ENCODE data around the gene SYNE2. TPM values are rescaled to one million over a fixed set of nuclear protein-coding genes. Genes with fewer than 3 reads are reported as not detected.

SYNE2 gene
- total RNA-seq, 1 experiment from 2014 or later = 48.5 TPM

- H3K27me3 Mint-ChIP-seq (ENCODE audit: insufficient read depth, unreplicated experiment) = no peaks in the 10 kb centered on the region
- H3K4me3 Mint-ChIP-seq (ENCODE audit: unreplicated experiment) = no peak overlapping the region
- H3K9me3 Mint-ChIP-seq (ENCODE audit: unreplicated experiment) = no peaks in the 10 kb centered on the region
- H3K36me3 Mint-ChIP-seq (ENCODE audit: insufficient read depth, unreplicated experiment) = no peaks in the 10 kb centered on the region
- H3K4me1 ChIP-seq = no peaks in the 10 kb centered on the region
- H3K36me3 ChIP-seq (ENCODE audit: control insufficient read depth, insufficient read depth, low read length) = no peaks in the 10 kb centered on the region
- no peak for DNase-seq
- no TSS peak for BruUV-seq (replicated peaks)
- no peak overlapping the region for H3K27ac Mint-ChIP-seq (ENCODE audit: unreplicated experiment)
- H3K27me3 ChIP-seq (replicated peaks; ENCODE audit: control insufficient read depth, insufficient read depth, low read length) = no peaks in the 10 kb centered on the region
- TF ChIP-seq CTCF (IDR thresholded peaks at IDR 0.05; ENCODE audit: insufficient read depth in 1 of 2, low read depth in 1 of 2, low read length in 1 of 2, severe bottlenecking in 1 of 2, unreplicated experiment in 1 of 2) = no peak
- no peak overlapping the region for H3K4me3 ChIP-seq (ENCODE audit: low read depth, low read length)
- intact Hi-C loops (cut with micrococcal nuclease; ENCODE audit: unreplicated experiment) = no loop called here
- ChIA-PET POLR2A (no interaction called here), CTCF (interaction anchor here (0.6 kb wide), 1 partner anchor 133 kb away, joined by 3 read pairs; no protein-coding TSS in a partner anchor)
- H3K9me3 ChIP-seq = no peaks in the 10 kb centered on the region
- H3K4me1 Mint-ChIP-seq (ENCODE audit: low read depth, unreplicated experiment) = no peaks in the 10 kb centered on the region
These were observed 239.5 kb downstream of the SYNE2 start for GRCh38 chr14:64092338-64092737.

GRCh38 chr14:64092940-64093339 is 240.1 kb downstream of the SYNE2 start:
- DNase-seq = peak in 1 of 2 experiments; percentile 4
- no peaks in the 10 kb centered on the region for H3K36me3 ChIP-seq (ENCODE audit: control insufficient read depth, insufficient read depth, low read length)
- Mint-ChIP-seq H3K9me3 (ENCODE audit: unreplicated experiment) (no peaks in the 10 kb centered on the region), H3K27me3 (ENCODE audit: insufficient read depth, unreplicated experiment) (no peaks in the 10 kb centered on the region), H3K4me1 (ENCODE audit: low read depth, unreplicated experiment) (no peaks in the 10 kb centered on the region), H3K36me3 (ENCODE audit: insufficient read depth, unreplicated experiment) (no peaks in the 10 kb centered on the region), H3K4me3 (ENCODE audit: unreplicated experiment) (no peak overlapping the region), H3K27ac (ENCODE audit: unreplicated experiment) (no peak overlapping the region)
- POLR2A ChIA-PET = no interaction called here
- intact Hi-C loops (cut with micrococcal nuclease; ENCODE audit: unreplicated experiment) = no loop called here
- no peaks in the 10 kb centered on the region for H3K27me3 ChIP-seq (replicated peaks; ENCODE audit: control insufficient read depth, insufficient read depth, low read length)
- CTCF ChIA-PET = no interaction called here
- H3K4me1 ChIP-seq = no peaks in the 10 kb centered on the region
- BruUV-seq (replicated peaks) = no TSS peak
- no peaks in the 10 kb centered on the region for H3K9me3 ChIP-seq
- no peak overlapping the region for H3K4me3 ChIP-seq (ENCODE audit: low read depth, low read length)
- TF ChIP-seq CTCF (IDR thresholded peaks at IDR 0.05; ENCODE audit: insufficient read depth in 1 of 2, low read depth in 1 of 2, low read length in 1 of 2, severe bottlenecking in 1 of 2, unreplicated experiment in 1 of 2) = no peak

- no peak overlapping the region for H3K4me3 ChIP-seq (ENCODE audit: low read depth, low read length)
- Mint-ChIP-seq H3K27me3 (ENCODE audit: insufficient read depth, unreplicated experiment) (no peaks in the 10 kb centered on the region), H3K27ac (ENCODE audit: unreplicated experiment) (no peak overlapping the region), H3K36me3 (ENCODE audit: insufficient read depth, unreplicated experiment) (peaks cover 9% of the 10 kb centered on the region), H3K9me3 (ENCODE audit: unreplicated experiment) (no peaks in the 10 kb centered on the region), H3K4me1 (ENCODE audit: low read depth, unreplicated experiment) (no peaks in the 10 kb centered on the region), H3K4me3 (ENCODE audit: unreplicated experiment) (no peak overlapping the region)
- no peaks in the 10 kb centered on the region for H3K27me3 ChIP-seq (replicated peaks; ENCODE audit: control insufficient read depth, insufficient read depth, low read length)
- H3K9me3 ChIP-seq = no peaks in the 10 kb centered on the region
- DNase-seq = no peak
- ChIA-PET POLR2A (no interaction called here), CTCF (no interaction called here)
- no peaks in the 10 kb centered on the region for H3K36me3 ChIP-seq (ENCODE audit: control insufficient read depth, insufficient read depth, low read length)
- no peaks in the 10 kb centered on the region for H3K4me1 ChIP-seq
- intact Hi-C loops (cut with micrococcal nuclease; ENCODE audit: unreplicated experiment) = no loop called here
- no peak for TF ChIP-seq CTCF (IDR thresholded peaks at IDR 0.05; ENCODE audit: insufficient read depth in 1 of 2, low read depth in 1 of 2, low read length in 1 of 2, severe bottlenecking in 1 of 2, unreplicated experiment in 1 of 2)
- BruUV-seq (replicated peaks) = no TSS peak
These were observed 242.8 kb downstream of the SYNE2 start for GRCh38 chr14:64095620-64096019.

Measured in Caco-2 (cell line).